ENCODE results near the gene WDHD1. TPM values are rescaled to one million over a fixed set of nuclear protein-coding genes. Genes with fewer than 3 reads are reported as not detected.
A peak's percentile ranks its signal among the peaks of the same experiment; 100 is the strongest.

The WDHD1 gene
- total RNA-seq, 1 donor = 14.2 TPM

DNA sequence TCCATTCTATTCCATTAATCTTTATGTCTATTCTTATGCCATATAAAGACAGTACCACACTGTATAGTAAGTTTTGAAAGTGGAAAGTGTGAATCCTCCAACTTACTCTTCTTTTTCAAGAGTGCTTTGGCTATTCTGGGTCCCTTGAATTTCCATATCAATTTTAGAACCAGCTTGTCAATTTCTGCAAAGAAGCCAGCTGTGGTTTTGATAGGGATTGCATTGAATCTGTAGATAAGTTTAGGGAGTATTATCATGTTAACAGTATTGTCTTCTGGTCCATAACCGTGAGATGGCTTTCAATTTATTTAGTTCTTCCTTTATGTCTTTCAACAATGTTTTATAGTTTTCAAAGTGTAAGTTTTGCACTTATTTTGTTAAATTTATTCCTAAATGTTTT, 90.1 kb downstream of the WDHD1 start:
- no peak overlapping the region for H3K4me3 ChIP-seq (ENCODE audit: low read depth, low read length)
- TF ChIP-seq, protein P1, sequence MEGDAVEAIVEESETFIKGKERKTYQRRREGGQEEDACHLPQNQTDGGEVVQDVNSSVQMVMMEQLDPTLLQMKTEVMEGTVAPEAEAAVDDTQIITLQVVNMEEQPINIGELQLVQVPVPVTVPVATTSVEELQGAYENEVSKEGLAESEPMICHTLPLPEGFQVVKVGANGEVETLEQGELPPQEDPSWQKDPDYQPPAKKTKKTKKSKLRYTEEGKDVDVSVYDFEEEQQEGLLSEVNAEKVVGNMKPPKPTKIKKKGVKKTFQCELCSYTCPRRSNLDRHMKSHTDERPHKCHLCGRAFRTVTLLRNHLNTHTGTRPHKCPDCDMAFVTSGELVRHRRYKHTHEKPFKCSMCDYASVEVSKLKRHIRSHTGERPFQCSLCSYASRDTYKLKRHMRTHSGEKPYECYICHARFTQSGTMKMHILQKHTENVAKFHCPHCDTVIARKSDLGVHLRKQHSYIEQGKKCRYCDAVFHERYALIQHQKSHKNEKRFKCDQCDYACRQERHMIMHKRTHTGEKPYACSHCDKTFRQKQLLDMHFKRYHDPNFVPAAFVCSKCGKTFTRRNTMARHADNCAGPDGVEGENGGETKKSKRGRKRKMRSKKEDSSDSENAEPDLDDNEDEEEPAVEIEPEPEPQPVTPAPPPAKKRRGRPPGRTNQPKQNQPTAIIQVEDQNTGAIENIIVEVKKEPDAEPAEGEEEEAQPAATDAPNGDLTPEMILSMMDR (IDR thresholded peaks at IDR 0.05; ENCODE audit: insufficient read depth, low read depth, low read length) = no peak
- DNase-seq (ENCODE audit: low read depth) = no peak

DNA sequence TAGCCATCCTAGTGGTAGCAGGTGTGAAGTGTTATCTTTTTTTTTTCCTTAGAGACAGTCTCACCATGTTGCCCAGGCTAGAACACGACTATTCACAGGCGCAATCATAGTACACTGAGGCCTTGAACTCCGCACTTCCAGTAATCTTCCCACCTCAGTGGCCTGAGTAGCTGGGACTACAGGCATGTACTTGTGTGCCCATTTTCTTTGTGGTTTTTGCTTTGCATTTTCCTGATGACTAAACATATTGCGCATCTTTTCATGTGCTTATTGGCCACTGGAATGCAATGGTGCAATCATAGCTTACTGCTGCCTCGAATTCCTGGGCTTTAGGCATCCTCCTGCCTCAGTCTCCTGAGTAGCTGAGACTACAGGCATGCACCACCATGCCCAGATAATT, 90.9 kb downstream of the WDHD1 start:
- DNase-seq (ENCODE audit: low read depth) = peak; percentile 55
- no peak overlapping the region for H3K4me3 ChIP-seq (ENCODE audit: low read depth, low read length)
- TF ChIP-seq, protein P1 (IDR thresholded peaks at IDR 0.05; ENCODE audit: insufficient read depth, low read depth, low read length) = no peak

DNA sequence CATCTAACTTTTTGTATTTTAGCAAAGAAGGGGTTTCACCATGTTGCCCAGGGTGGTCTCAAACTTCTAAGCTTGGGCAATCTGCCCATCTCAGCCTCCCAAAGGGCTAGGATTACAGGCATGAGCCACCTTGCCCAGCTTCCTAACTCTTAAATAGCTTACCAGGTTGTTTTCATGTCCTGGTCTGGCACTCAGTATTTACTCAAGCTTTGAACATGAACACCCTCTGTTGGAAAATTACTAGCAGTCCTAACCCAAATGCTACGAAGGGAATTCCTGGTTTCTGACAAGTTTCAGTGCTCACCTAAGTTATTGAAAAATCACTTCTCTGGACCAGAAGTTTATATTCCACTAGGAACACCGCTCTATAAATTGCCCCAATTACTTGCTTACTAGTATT, 91.8 kb downstream of the WDHD1 start:
- no peak overlapping the region for H3K4me3 ChIP-seq (ENCODE audit: low read depth, low read length)
- no peak for DNase-seq (ENCODE audit: low read depth)
- TF ChIP-seq, protein P1 (IDR thresholded peaks at IDR 0.05; ENCODE audit: insufficient read depth, low read depth, low read length) = no peak

DNA sequence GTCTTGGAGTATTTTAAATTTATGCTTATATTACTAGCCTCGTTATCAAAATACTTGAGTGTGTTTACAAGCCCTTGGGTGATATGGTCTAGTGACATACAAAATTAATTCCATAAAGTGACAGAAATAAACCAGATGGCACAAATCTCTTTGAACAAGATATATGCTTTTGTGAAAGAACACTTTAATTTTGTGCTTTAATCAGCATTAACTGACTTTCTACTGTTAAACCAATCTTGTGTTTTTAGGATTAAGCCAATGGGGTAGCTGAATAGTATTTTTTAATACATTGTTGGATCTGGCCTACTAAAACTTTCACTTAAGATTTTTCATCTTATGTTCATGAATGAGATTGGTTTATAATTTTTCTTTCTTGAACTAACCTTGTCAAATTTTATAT, 93.9 kb downstream of the WDHD1 start:
- TF ChIP-seq, protein P1 (IDR thresholded peaks at IDR 0.05; ENCODE audit: insufficient read depth, low read depth, low read length) = no peak
- DNase-seq (ENCODE audit: low read depth) = no peak
- H3K4me3 ChIP-seq (ENCODE audit: low read depth, low read length) = no peak overlapping the region

DNA sequence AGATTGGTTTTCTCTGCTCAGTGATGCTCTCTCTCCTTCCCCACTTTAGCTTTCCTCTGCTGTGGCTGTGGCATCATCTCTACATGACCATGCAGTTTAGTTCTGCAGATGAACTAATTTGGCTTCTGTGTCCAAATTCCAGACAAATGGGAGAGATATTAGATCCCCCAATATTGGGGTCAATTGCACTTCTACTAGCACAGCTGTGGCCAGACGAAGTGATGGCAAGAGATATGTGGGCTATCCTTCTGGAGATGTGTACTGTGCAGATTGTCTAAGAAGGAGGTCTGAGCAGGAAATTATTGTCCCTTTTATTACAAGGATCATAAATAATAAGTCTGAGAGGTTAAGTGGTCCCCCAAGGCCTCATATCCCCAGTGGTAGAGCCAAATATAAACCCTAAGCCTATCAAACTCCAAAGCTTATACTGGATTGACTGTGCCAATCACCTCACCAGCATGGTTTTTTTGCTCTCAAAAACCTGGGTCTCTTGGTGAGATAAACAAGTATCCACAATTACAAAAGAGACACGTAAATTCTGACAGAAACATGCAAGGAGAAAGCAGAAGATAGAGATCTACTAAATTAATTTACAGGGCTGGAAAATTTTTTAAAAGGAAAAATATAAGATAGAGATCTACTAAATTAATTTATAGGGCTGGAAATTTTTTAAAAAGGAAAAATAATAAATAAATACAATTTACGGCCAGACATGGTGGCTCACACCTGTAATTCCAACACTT, 95.1 kb downstream of the WDHD1 start:
- no peak for DNase-seq (ENCODE audit: low read depth)
- H3K4me3 ChIP-seq (ENCODE audit: low read depth, low read length) = no peak overlapping the region
- TF ChIP-seq, protein P1 (IDR thresholded peaks at IDR 0.05; ENCODE audit: insufficient read depth, low read depth, low read length) = no peak

DNA sequence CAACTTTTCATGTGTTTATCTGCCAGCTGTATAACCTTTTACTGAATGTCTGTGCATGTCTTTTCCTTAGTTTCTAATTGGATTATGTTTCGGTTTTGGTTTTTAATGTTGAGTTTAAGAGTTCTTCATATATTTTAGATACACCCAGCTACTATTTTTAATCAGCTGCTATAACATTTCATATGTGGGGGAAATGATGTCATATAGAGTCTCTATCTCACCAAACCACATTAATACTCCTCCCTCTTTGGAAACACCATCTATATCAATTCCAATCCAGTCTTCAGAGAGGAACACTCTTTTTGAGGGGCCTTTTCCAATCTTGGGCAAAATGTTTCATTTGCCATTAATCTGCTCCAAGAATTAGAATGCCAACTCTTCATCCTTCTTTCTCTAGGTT, 95.8 kb downstream of the WDHD1 start:
- DNase-seq (ENCODE audit: low read depth) = no peak
- no peak overlapping the region for H3K4me3 ChIP-seq (ENCODE audit: low read depth, low read length)
- TF ChIP-seq, protein P1 (IDR thresholded peaks at IDR 0.05; ENCODE audit: insufficient read depth, low read depth, low read length) = no peak

DNA sequence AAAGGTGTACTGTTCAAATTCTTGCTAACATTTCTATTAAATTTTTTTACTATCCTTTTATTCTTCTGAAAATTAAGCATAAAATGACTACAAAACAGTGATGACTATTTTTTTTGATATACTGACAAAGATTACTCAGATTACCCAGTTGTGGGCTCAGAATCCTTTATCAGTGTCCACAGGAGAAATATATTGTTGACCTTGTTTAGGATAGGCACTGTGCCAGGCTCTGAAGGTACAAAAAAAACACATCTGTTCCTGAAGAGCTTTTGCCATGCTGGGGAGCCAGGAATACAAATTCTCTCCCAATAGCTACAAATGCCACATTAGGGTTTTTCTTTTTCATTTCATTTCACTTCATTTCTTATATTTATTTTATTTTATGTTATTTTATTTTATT, 97.3 kb downstream of the WDHD1 start:
- no peak overlapping the region for H3K4me3 ChIP-seq (ENCODE audit: low read depth, low read length)
- TF ChIP-seq, protein P1 (IDR thresholded peaks at IDR 0.05; ENCODE audit: insufficient read depth, low read depth, low read length) = no peak
- DNase-seq (ENCODE audit: low read depth) = no peak

Measured in fibroblast of villous mesenchyme (primary cell).